HepG2 (cell line): ENCODE data around the gene GPR176. TPM values are rescaled to one million over a fixed set of nuclear protein-coding genes. Genes with fewer than 3 reads are reported as not detected.

Experiments used
- ATAC-seq: fragments of 200-7000 bp; cut with Tn5 transposase; 3 replicates; pipeline ENCODE4 v1.9.1; 2020; ENCODE audit warnings: mild to moderate bottlenecking, moderate library complexity
- BruUV-seq: library from RNA; stranded (reverse); fragments of 400-500 nt; replicated peaks from 2 replicates; lab custom pipeline; 2021; lab: Mats Ljungman, UMichigan
- CTCF ChIA-PET: fragments of 300-600 bp; formaldehyde crosslinking; extraction: SDS; loops from one replicate; lab custom pipeline; 2021; ENCODE audit warnings: low total read pairs, inconsistent platforms, low intra/inter-chr PET ratio; lab: Yijun Ruan, JAX
- POLR2A ChIA-PET: fragments of 350-600 bp; sonication (Branson Sonifier 250); formaldehyde crosslinking; loops from one replicate; lab custom pipeline; 2020; ENCODE audit warnings: antibody characterized with exemption, inconsistent platforms; lab: Yijun Ruan, JAX
- DNase-seq: peaks from one replicate; pipeline ENCODE4 v3.0.0-alpha.2; 2015; ENCODE audit warnings: low spot score
- FAIRE-seq: peaks from 3 replicates; lab custom pipeline; 2011; peaks lifted over from hg19 to GRCh38; lab: Jason Lieb, UNC
- H2AFZ ChIP-seq: one replicate; pipeline ENCODE4 v1.6.1; 2011; ENCODE audit warnings: low read length, inconsistent platforms
- H3K27ac ChIP-seq: fragments of 300-600 bp; 3 replicates; pipeline ENCODE4 v1.8.0; 2011; ENCODE audit warnings: mixed run types, mild to moderate bottlenecking, mixed read lengths, low read length, inconsistent platforms; ENCODE audit not compliant: insufficient read depth; ENCODE audit errors: extremely low read length
- H3K27me3 ChIP-seq, 2 experiments: fragments of 200-600 bp in 1 of 2; 2 replicates in 1 of 2; 3 replicates in 1 of 2; pipeline versions ENCODE4 v1.6.0 to v1.8.0; 2011; ENCODE audit warnings: low read length in 2 of 2, mild to moderate bottlenecking in 2 of 2, moderate library complexity in 2 of 2, inconsistent platforms in 1 of 2; ENCODE audit not compliant: insufficient read depth in 2 of 2, control insufficient read depth in 1 of 2
- H3K36me3 ChIP-seq, 2 experiments: fragments of 200-600 bp in 1 of 2; replicated peaks in 1 of 2; 2 replicates in 1 of 2; 3 replicates in 1 of 2; pipeline versions ENCODE4 v1.5.1 to v1.8.0; 2011; ENCODE audit warnings: low read length in 2 of 2, inconsistent platforms in 1 of 2; ENCODE audit not compliant: insufficient read depth in 2 of 2, control insufficient read depth in 1 of 2
- H3K4me1 ChIP-seq: 2 replicates; pipeline ENCODE4 v1.5.1; 2012; ENCODE audit warnings: low read length, inconsistent platforms; ENCODE audit not compliant: insufficient read depth
- H3K4me2 ChIP-seq: 2 replicates; pipeline ENCODE4 v1.6.0; 2011; ENCODE audit warnings: low read depth, low read length, inconsistent platforms
- H3K4me3 ChIP-seq, 3 experiments: fragments of 200-600 bp in 1 of 3; sonication (generic), shearing (Covaris generic) in 1 of 3; replicated peaks in 1 of 3; 2 replicates each; pipeline ENCODE4 v1.5.1; 2011 to 2016; ENCODE audit warnings: low read length in 3 of 3, inconsistent platforms in 2 of 3, low read depth in 2 of 3, mild to moderate bottlenecking in 2 of 3, control low read depth in 1 of 3, mixed read lengths in 1 of 3; ENCODE audit not compliant: insufficient read depth in 1 of 3
- H3K79me2 ChIP-seq: one replicate; pipeline ENCODE4 v1.6.1; 2011; ENCODE audit warnings: low read length, inconsistent platforms; ENCODE audit not compliant: insufficient read depth
- H3K9ac ChIP-seq: 2 replicates; pipeline ENCODE4 v1.6.0; 2011; ENCODE audit warnings: mild to moderate bottlenecking, low read depth, low read length, inconsistent platforms; ENCODE audit not compliant: insufficient read depth
- H3K9me3 ChIP-seq: 2 replicates; pipeline ENCODE4 v1.5.1; 2012; ENCODE audit warnings: mild to moderate bottlenecking, low read length
- H4K20me1 ChIP-seq: 2 replicates; pipeline ENCODE4 v1.6.0; 2011; ENCODE audit warnings: inconsistent platforms, mild to moderate bottlenecking, low read length, moderate library complexity; ENCODE audit not compliant: insufficient read depth
- HNF4A ChIP-seq: sonication (generic); formaldehyde crosslinking; IDR thresholded peaks from 2 replicates; pipeline ENCODE4 v1.4.0; 2020; ENCODE audit warnings: missing genetic modification reagents
- NONO ChIP-seq, 2 experiments: fragments of 450-650 bp in 1 of 2; sonication (generic) in 1 of 2; formaldehyde crosslinking in 1 of 2; IDR thresholded peaks in 1 of 2; conservative IDR thresholded peaks in 1 of 2; 2 replicates each; pipeline versions ENCODE4 v1.6.1 to v1.8.0; 2017 to 2022; ENCODE audit warnings: mild to moderate bottlenecking in 1 of 2, missing genetic modification reagents in 1 of 2, moderate library complexity in 1 of 2
- ZBTB33 ChIP-seq: sonication (generic); formaldehyde crosslinking; IDR thresholded peaks from 2 replicates; pipeline ENCODE4 v1.4.0; 2020; ENCODE audit warnings: missing genetic modification reagents
- ZNF138 ChIP-seq: sonication (generic); formaldehyde crosslinking; IDR thresholded peaks from 2 replicates; pipeline ENCODE4 v1.5.0; 2020; ENCODE audit warnings: mild to moderate bottlenecking, low read depth, missing genetic modification reagents
- WGBS: methylation state at CpG from one replicate; pipeline ENCODE4 v1.1.6; 2017; ENCODE audit warnings: low lambda C conversion rate; 5-methylcytosine and 5-hydroxymethylcytosine counted together
- in situ Hi-C: cut with HindIII; loops from 2 replicates; pipeline ENCODE4 v1.10.0; 2017; ENCODE audit warnings: low pct_unique_long_range_greater_than_20kb; ENCODE audit not compliant: extremely low pct_ligation_motif_present
- intact Hi-C: fragments of 100-400 bp; cut with micrococcal nuclease; formaldehyde crosslinking; loops from one replicate; pipeline ENCODE4 v1.10.0; 2022; ENCODE audit not compliant: unreplicated experiment
- polyA plus RNA-seq, 8 experiments: library from polyadenylated mRNA; depleted of rRNA in 3 of 8; stranded (reverse) in 7 of 8; unstranded in 1 of 8; fragments of >200 nt; fragmentation: Illumina TruSeq in 4 of 8; extraction: Trizol in 4 of 8; gene quantifications; 2 replicates each; pipeline versions ENCODE4 v1.2.1 to v1.2.3, GENCODE V29; 2011 to 2016; ENCODE audit warnings: low read depth in 4 of 8, missing spikeins in 1 of 8, mixed read lengths in 1 of 8; ENCODE audit not compliant: insufficient read depth in 1 of 8
- total RNA-seq, 5 experiments: library from RNA; depleted of rRNA; stranded (reverse); fragments of >200 nt; fragmentation: Illumina TruSeq; extraction: Trizol; gene quantifications; 2 replicates each; pipeline ENCODE4 v1.2.3, GENCODE V29; 2016; ENCODE audit warnings: low read depth in 1 of 5

Gene GPR176
- total and polyA plus RNA-seq, 2 of the 13 experiments (the other 11 are each of a cell fraction or from before 2014, with no cell fraction given): 0.11 to 0.20 TPM

GRCh38 chr15:39948817-39949216, 28.8 kb upstream of the GPR176 start:
- Histone ChIP-seq H4K20me1 (no peaks in the 10 kb centered on the region), H3K79me2 (no peaks in the 10 kb centered on the region), H3K9me3 (no peaks in the 10 kb centered on the region), H3K27me3 (no peaks in the 10 kb centered on the region), H3K9ac (no peak overlapping the region), H3K36me3 (peaks cover 5 to 45% of the 10 kb centered on the region in 2 experiments; a peak in 4 of 5 replicates), H3K4me3 (no peak overlapping the region), H3K27ac (peak overlapping the region; percentile 30), H3K4me2 (no peak overlapping the region), H3K4me1 (peaks cover 12% of the 10 kb centered on the region), H2AFZ (no peak overlapping the region)
- ChIA-PET POLR2A (interaction anchor here (1.8 kb wide), 1 partner anchor 15 kb away, joined by 8 read pairs; the partner anchor contains the start of gene EIF2AK4), CTCF (no interaction called here)
- WGBS: 58% methylated on average over 5 of the region's 5 CpGs
- in situ Hi-C loops (no loop called here), intact Hi-C loops (no loop called here)
- ATAC-seq: no peak; the same call in 2 of the 3 replicates
- no TSS peak for BruUV-seq
- no peak for FAIRE-seq
- DNase-seq: peak; percentile 33
- TF ChIP-seq ZBTB33 (0 out of 2 replicates have a peak, but pooled peaks have one; percentile 38), HNF4A (CRISPR knock-in tag) (0 out of 2 replicates have a peak, but pooled peaks have one; percentile 33), ZNF138 (no peak), NONO (IDR thresholded peaks at IDR 0.05) (no peak), NONO (CRISPR knock-in tag; conservative IDR thresholded peaks at IDR 0.05) (no peak)
